AML-193 (cell line): ENCODE data around the gene MDM4.
"Not testable (repeated sequence)": the region's sequence is repeated elsewhere in the genome, so short reads cannot be mapped to it uniquely, and the experiment has no call there.

Experiments
- DNase-seq, 2 experiments: peaks; one replicate each; lab custom pipeline; 2025; lab: John Stamatoyannopoulos, UW

Gene MDM4

GRCh38 chr1:204514828-204515227 lies 1.4 kb upstream of the MDM4 start:
- no peak for DNase-seq

GRCh38 chr1:204517382-204517781 lies 1.2 kb downstream of the MDM4 start:
- DNase-seq = not testable (repeated sequence)

DNA sequence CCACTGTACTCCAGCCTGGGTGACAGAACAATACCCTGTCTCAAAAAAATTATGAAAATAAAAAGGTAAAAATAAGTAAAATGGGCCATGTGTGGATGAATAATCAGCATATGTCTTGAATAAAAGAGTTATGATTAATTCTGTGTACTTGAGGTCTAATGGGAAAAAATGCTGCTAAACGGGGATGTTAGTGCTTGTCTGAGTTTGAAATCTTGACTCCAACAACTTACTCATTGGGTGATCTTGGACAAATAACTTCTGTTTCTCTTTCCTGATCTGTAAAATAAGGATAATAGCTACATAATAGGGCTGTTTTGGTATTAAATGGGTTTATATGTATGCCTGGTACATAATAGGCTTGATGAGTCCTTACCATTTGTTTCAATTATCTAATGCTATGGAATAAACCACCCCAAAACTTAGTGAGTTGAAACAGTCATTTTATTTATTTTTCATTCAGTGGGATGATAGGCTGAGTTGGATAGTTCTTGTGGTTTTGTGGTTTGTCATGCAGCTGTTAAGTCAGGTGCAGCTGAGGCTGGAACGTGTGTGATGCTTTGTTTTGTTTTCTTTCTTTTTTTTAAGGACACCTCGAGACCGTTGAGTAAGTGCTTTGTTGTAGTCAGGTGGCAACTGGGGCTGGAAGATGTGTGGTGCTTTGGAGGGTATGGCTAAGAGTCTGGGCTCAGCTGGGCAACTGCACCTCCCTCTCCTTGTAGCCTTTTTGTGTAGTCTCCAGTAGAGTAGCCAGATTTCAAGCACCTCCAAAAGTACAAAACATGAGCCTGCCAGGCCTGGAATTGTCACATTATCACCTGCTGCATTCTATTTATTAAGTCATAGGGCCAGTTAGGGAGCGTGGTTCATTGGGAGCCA lies 4.9 kb downstream of the MDM4 start:
- DNase-seq = peak; percentile 19 to 23

DNA sequence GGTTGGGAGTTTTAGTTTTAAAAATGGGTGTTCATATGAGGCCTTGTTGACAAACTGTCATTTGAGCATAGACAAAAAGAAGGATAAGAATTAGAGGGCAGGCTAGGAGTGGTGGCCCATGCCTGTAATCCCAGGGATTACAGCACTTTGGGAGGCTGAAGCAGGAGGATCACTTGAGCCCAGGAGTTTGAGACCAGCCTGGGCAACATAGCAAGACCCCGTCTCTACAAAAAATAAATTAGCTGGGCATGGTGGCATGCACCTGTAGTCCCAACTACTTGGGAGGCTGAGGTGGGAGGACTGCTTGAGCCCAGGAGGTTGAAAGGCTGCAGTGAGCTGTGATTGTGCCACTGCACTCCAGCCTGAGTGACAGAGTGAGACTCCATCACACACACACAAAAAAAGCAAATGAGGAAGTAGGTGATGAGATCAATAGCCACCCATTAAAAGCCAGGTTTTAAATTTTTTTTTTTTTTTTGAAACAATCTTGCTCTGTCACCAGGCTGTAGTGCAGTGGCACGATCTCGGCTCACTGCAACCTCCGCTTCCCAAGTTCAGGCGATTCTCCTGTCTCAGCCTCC lies 5.8 kb downstream of the MDM4 start:
- not testable (repeated sequence) for DNase-seq

- DNase-seq = no peak
Observed at GRCh38 chr1:204523605-204524215, 7.5 kb downstream of the MDM4 start.

GRCh38 chr1:204524986-204525385 lies 8.8 kb downstream of the MDM4 start:
- DNase-seq = no peak

GRCh38 chr1:204528241-204528640 lies 12.0 kb downstream of the MDM4 start:
- DNase-seq = no peak

DNA sequence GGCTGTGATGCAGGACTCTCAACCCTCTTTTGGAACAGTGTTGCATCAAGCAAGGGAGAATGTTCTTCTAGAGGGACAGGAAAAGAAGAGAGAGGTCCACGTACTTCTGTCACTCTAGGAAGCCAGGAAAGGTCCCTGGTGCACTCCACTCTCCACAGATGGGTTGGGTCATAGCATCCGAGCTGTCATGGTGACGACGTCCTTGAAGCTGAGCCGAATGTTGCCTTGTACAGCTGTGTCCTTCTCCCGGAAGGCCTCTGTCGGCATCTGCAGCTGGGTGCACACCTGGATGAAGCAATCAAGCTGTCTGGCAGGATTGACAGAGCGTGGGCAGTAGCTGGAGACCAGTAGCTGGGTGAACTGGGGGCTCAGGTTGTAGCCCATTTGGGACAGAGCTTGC lies 12.5 kb downstream of the MDM4 start:
- no peak for DNase-seq

DNA sequence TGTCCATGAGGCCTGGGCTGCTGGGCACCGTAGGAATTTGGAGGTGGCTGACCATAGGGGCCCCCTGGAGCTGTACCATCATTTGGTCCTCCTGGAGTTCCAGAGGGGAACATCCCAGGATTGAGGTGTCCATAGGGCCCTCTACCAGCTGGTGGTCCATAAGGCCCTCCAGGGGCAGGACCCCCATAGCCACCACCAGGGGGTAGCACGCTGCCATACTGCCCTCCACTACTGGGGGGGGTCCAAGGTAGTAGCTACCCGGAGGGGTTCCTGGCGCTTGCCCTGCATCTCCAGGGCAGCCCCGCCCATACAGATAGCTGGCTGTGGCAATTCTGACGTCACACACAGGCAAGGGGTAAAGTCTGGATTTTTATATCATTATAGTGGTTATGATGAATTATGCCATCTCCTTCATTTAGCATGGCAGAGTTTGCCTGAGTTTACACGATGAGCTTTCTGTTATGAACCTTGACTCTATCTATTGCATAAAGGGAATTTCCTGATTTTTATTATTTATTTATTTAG lies 13.2 kb downstream of the MDM4 start:
- no peak for DNase-seq

DNA sequence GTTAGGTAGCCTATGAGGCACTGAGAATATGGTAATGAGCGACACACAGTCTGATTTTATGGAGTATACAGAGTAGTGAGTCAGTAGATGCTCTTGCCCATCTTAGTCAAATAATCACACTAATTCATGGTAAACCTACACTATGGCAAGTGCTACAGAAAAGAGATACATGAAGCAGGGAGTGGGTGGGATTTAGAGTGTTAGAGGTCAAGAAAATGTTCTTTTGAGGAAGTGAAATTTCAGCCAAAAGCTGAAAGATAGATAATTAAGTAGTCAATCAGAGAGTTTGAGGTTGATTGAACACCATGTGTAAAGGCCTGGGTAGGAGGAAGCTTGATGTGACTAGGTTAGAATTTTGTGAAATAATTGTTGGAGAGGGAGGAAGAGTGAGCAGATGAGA lies 14.7 kb downstream of the MDM4 start:
- no peak for DNase-seq

- DNase-seq = no peak
Observed at GRCh38 chr1:204532832-204533231, 16.6 kb downstream of the MDM4 start.

DNA sequence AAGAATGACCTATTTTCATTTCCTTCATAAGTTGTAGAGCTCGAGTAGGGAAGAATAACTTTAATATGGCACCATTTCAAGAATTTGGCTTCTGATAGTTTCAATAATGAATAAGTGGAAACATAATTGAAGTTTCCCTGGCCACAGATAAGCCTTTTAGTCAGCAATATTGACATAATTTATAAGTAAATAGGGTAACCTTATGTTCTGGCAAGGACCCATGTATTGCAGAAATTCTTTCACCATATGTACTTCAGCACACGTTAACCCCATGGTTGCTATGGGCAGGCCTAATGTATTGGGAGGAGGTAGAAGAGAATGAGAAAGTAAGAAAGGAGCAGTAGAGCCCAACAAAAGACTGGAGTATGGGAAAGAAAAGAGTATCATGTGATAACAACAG lies 25.4 kb downstream of the MDM4 start:
- DNase-seq = no peak

DNA sequence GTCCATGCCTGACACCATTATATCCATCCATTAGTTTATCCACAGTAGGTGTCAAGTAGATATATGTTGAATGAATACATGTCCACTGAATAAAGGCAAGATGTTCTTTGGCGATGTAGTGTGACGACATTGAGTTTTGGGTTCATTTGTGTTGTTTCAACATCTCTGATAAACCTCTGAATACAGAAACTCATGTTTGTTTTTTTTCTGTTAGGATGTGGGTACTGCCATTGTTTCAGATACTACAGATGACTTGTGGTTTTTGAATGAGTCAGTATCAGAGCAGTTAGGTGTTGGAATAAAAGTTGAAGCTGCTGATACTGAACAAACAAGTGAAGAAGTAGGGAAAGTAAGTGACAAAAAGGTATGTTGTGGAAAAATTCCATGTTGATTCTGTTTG lies 28.1 kb downstream of the MDM4 start:
- DNase-seq = no peak

DNA sequence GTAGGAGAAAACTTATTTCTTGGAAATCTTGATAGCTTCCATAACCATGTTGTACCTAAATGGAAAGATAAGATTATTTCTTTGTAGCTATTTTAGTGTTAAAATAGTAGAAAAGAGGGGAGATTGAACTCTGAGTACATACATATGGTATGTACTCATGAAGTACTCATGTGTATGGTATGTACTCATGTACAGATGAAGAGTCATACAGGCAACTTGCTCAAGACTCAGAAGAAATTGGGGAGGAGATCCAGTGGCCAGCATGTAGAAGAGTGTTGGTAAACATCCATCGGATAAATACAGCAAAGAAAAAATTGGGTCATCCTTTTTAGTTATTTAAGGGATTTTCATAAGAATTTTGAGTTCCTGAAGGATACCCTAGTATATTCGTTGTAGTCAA lies 29.0 kb downstream of the MDM4 start:
- no peak for DNase-seq

DNA sequence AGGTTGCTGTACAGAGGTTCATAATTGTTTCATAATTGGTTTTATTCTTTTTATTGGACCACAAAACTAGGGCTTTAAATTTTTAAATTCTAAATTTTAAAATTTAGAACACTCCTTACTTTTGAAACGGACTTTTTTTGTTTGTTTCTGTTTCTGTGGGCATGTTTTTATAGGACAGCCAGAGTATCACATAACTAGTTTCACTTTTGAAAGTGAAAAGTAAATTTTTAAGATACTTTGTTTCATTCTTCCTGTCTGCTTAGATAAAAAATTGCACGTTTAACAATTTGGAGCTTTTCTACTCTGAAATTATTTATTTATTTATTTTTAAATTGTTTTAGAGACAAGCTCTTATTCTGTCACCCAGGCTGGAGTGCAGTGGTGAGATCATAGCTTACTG lies 29.7 kb downstream of the MDM4 start:
- no peak for DNase-seq

DNA sequence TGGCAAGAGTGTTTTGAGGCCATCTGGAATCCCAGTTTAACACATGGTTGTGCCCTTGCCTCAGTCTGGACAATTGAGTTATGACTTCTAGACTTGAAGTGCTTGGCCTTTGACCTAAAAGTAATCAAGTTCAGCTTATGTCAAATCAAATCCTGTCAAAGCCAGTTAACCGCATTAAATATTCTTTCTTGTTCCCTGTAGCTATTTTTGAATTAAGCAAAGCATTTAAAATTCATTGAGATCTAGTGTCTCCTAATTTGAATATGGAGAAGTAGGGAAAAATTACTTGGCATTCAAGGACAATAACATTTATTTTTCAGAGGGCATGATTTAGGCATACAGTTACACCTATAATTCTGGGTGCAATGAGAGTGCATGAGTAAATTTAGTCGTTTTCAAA lies 32.1 kb downstream of the MDM4 start:
- no peak for DNase-seq

GRCh38 chr1:204549313-204549712 lies 33.1 kb downstream of the MDM4 start:
- DNase-seq = no peak

- no peak for DNase-seq
Observed at GRCh38 chr1:204550926-204551325, 34.7 kb downstream of the MDM4 start.

GRCh38 chr1:204556458-204557052 lies 40.3 kb downstream of the MDM4 start:
- no peak for DNase-seq

DNA sequence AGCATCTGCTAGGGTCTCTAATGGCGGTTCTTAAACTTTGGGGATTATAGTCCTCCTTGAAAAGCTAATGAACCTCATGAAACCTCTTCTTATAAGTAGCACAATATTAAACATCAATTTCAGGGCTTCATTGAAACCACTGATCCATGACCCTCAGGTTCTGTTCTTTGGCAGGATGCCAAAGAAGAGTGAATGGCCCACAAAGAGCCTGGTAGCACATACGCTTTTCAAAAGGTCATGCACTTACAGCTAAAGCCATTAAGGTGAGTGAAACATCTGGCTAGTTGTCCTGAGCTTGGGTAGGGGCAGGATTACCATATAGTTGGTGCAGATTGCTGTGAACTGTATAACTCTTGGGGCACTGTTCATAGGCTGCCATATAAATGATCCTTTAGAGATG lies 42.3 kb downstream of the MDM4 start:
- no peak for DNase-seq

DNA sequence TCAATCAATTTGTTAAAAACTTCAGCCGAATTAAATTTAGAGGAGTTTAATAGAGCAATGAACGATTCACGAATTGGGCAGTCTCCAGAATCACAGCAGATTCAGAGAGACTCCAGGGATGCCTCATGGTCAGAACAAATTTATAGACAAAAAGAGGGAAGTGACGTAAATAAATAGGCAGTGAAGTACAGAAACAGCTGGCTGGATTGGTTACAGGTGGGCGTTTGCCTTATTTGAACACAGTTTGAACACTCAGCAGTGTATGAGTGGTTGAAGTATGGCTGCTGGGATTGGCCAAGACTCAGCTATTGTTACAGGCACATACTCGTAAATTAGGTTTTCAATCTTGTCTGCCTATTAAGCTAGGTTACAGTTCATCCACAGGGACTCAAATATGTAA lies 43.8 kb downstream of the MDM4 start:
- DNase-seq = not testable (repeated sequence)

DNA sequence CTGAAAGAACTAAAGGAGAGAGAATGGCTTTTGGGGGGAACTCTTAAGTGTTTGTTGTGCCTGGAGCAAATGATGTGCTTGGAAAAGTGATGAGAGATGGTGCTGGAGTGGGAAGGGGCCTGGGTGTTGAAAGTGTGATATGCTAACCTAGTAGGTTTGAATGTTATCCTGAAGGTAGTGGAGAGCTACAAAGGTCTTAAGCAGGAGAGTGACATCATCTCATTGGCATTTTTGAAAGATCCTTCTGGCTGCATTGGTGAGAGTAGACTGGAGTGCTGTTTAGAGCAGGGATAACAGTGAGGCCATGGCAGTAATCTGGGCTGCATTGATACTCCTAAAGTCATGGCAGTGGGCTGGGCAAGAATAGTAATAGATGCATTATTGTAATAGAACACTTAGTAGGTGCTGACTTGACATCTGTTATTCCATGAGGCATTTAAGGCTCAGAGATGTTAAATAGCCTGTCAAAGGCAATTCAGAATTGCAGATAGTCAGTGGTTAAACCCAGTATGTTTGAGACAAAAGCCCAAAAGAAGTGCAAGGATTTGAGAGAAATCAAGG lies 44.5 kb downstream of the MDM4 start:
- DNase-seq = no peak
